SK-N-SH (cell line): ENCODE measurements around the gene GPLD1. TPM values are rescaled to one million over a fixed set of nuclear protein-coding genes. Genes with fewer than 3 reads are reported as not detected.

Source experiments
- CTCF ChIA-PET: fragments of 300-600, 350-600 bp; formaldehyde crosslinking; extraction: SDS; loops from one replicate; lab custom pipeline; 2021; lab: Yijun Ruan, JAX
- POLR2A ChIA-PET: fragments of 350-600 bp; sonication (Branson Sonifier 250); formaldehyde crosslinking; extraction: SDS; loops from one replicate; lab custom pipeline; 2020; ENCODE audit warnings: antibody characterized with exemption, inconsistent platforms; lab: Yijun Ruan, JAX
- DNase-seq: peaks from one replicate; pipeline ENCODE4 v3.0.0; 2012
- H2AFZ ChIP-seq: fragments of 200-600 bp; sonication (generic); 2 replicates; pipeline ENCODE4 v1.8.1; 2016; ENCODE audit warnings: antibody characterized with exemption, mild to moderate bottlenecking, low read depth
- H3F3A ChIP-seq: fragments of 200-600 bp; sonication (generic); replicated peaks from 2 replicates; pipeline ENCODE3; 2016; ENCODE audit warnings: antibody characterized with exemption, mild to moderate bottlenecking; ENCODE audit not compliant: insufficient read depth
- H3K27ac ChIP-seq, 2 experiments: fragments of 200-500 bp in 1 of 2; fragments of 200-600 bp in 1 of 2; sonication (Bioruptor generic) in 1 of 2; sonication (generic), shearing (Covaris generic) in 1 of 2; 2 replicates each; pipeline versions ENCODE4 v1.5.1 to v1.6.1; 2014 to 2016; ENCODE audit warnings: low read depth in 2 of 2, inconsistent platforms in 1 of 2, low read length in 1 of 2, mild to moderate bottlenecking in 1 of 2, mixed read lengths in 1 of 2
- H3K27me3 ChIP-seq: fragments of 200-600 bp; sonication (generic), shearing (Covaris generic); 2 replicates; pipeline ENCODE4 v1.6.1; 2016; ENCODE audit warnings: mixed run types; ENCODE audit not compliant: insufficient read depth
- H3K36me3 ChIP-seq, 2 experiments: fragments of 200-500 bp in 1 of 2; fragments of 200-600 bp in 1 of 2; sonication (Bioruptor generic) in 1 of 2; sonication (generic) in 1 of 2; replicated peaks in 1 of 2; 2 replicates each; pipeline versions ENCODE3 to v1.5.1; 2014 to 2016; ENCODE audit warnings: low read length in 1 of 2, mild to moderate bottlenecking in 1 of 2; ENCODE audit not compliant: insufficient read depth in 2 of 2, control insufficient read depth in 1 of 2
- H3K4me1 ChIP-seq, 2 experiments: fragments of 200-500 bp in 1 of 2; fragments of 200-600 bp in 1 of 2; sonication (Bioruptor generic) in 1 of 2; sonication (generic), shearing (Covaris generic) in 1 of 2; 2 replicates each; pipeline versions ENCODE4 v1.5.1 to v1.6.1; 2014 to 2016; ENCODE audit warnings: low read depth in 1 of 2, low read length in 1 of 2, mixed run types in 1 of 2; ENCODE audit not compliant: insufficient read depth in 2 of 2, control insufficient read depth in 1 of 2
- H3K4me2 ChIP-seq: fragments of 200-600 bp; sonication (generic), shearing (Covaris generic); 2 replicates; pipeline ENCODE4 v1.6.1; 2017; ENCODE audit warnings: mixed run types
- H3K4me3 ChIP-seq, 2 experiments: fragments of 200-500 bp in 1 of 2; fragments of 200-600 bp in 1 of 2; sonication (Bioruptor generic) in 1 of 2; sonication (generic), shearing (Covaris generic) in 1 of 2; 2 replicates each; pipeline versions ENCODE4 v1.5.1 to v1.8.1; 2014 to 2016; ENCODE audit warnings: low read depth in 2 of 2, inconsistent platforms in 1 of 2, low read length in 1 of 2, mild to moderate bottlenecking in 1 of 2, mixed read lengths in 1 of 2, moderate library complexity in 1 of 2
- H3K79me2 ChIP-seq: fragments of 200-600 bp; sonication (generic); 2 replicates; pipeline ENCODE4 v1.8.1; 2017; ENCODE audit warnings: mild to moderate bottlenecking; ENCODE audit not compliant: insufficient read depth
- H3K9ac ChIP-seq: fragments of 200-600 bp; sonication (generic); 2 replicates; pipeline ENCODE4 v1.6.1; 2017; ENCODE audit warnings: mixed run types
- H3K9me2 ChIP-seq: fragments of 200-600 bp; sonication (generic); 2 replicates; pipeline ENCODE4 v1.6.1; 2017; ENCODE audit warnings: mixed run types
- H3K9me3 ChIP-seq: fragments of 200-600 bp; sonication (generic); 2 replicates; pipeline ENCODE4 v1.6.1; 2017; ENCODE audit warnings: mixed run types, mild to moderate bottlenecking, moderate library complexity
- H4K20me1 ChIP-seq: fragments of 200-600 bp; sonication (generic); 2 replicates; pipeline ENCODE4 v1.6.1; 2017; ENCODE audit warnings: mild to moderate bottlenecking, mixed run types; ENCODE audit not compliant: insufficient read depth
- CTCF ChIP-seq: fragments of 200-600 bp; sonication (generic); IDR thresholded peaks from 2 replicates; pipeline ENCODE4 v1.6.1; 2017; ENCODE audit warnings: antibody characterized with exemption, mild to moderate bottlenecking, moderate library complexity
- ELF1 ChIP-seq: IDR thresholded peaks from 2 replicates; pipeline ENCODE4 v1.4.0; 2012
- EZH2phosphoT487 ChIP-seq: fragments of 200-600 bp; sonication (generic); IDR thresholded peaks from 2 replicates; pipeline ENCODE4 v1.6.1; 2017; ENCODE audit warnings: low read depth, mixed run types, mild to moderate bottlenecking, antibody characterized with exemption, moderate library complexity, borderline replicate concordance
- FOXM1 ChIP-seq: IDR thresholded peaks from 2 replicates; pipeline ENCODE4 v1.4.0; 2012; ENCODE audit warnings: low read depth, mild to moderate bottlenecking
- MEF2A ChIP-seq: IDR thresholded peaks from 2 replicates; pipeline ENCODE4 v1.4.0; 2012; ENCODE audit warnings: low read depth, borderline replicate concordance
- PBX3 ChIP-seq: IDR thresholded peaks from 2 replicates; pipeline ENCODE4; 2012
- RAD21 ChIP-seq: IDR thresholded peaks from 2 replicates; pipeline ENCODE4 v1.6.1; 2012; ENCODE audit warnings: mild to moderate bottlenecking, low read length
- RCOR1 ChIP-seq: fragments of 150-350 bp; IDR thresholded peaks from 2 replicates; pipeline ENCODE4 v1.6.1; 2017; ENCODE audit warnings: antibody characterized with exemption, low read length
- RXRA ChIP-seq: IDR thresholded peaks from 2 replicates; pipeline ENCODE4 v1.4.0; 2012; ENCODE audit warnings: low read depth, mild to moderate bottlenecking, borderline replicate concordance
- TEAD4 ChIP-seq: IDR thresholded peaks from 2 replicates; pipeline ENCODE4 v1.4.0; 2012; ENCODE audit warnings: mild to moderate bottlenecking, borderline replicate concordance; ENCODE audit not compliant: insufficient read depth
- WGBS: methylation state at CpG from one replicate; pipeline ENCODE4 v1.1.6; 2017; ENCODE audit warnings: low lambda C conversion rate; 5-methylcytosine and 5-hydroxymethylcytosine counted together
- polyA plus RNA-seq, 3 experiments: library from polyadenylated mRNA; depleted of rRNA; stranded (reverse); fragments of >200 nt; gene quantifications; 2 replicates each; pipeline ENCODE4 v1.2.3, GENCODE V29; 2012
- TF ChIP-seq, protein P1 (sequence below): IDR thresholded peaks from 2 replicates; pipeline ENCODE4 v1.4.0; 2012; ENCODE audit warnings: low read depth

Gene GPLD1
- polyA plus RNA-seq, 1 of the 3 experiments (the other 2 are of a cell fraction) = 0.94 TPM

- POLR2A ChIA-PET = no interaction called here
- no peak overlapping the region for H3K9ac ChIP-seq
- no peaks in the 10 kb centered on the region for H4K20me1 ChIP-seq
- CTCF ChIA-PET = interaction anchor here (0.7 to 1.3 kb wide), 2 partner anchors 9 to 158 kb away, joined by 3 to 5 read pairs; no protein-coding TSS in a partner anchor
- no peaks in the 10 kb centered on the region for H3K4me1 ChIP-seq
- H3K27ac ChIP-seq = no peak overlapping the region
- TF ChIP-seq FOXM1 = no peak
- no peak overlapping the region for H2AFZ ChIP-seq
- DNase-seq = no peak
- H3K9me3 ChIP-seq = no peaks in the 10 kb centered on the region
- no peak overlapping the region for H3K4me3 ChIP-seq
- no peaks in the 10 kb centered on the region for H3K79me2 ChIP-seq
- H3F3A ChIP-seq = no peaks in the 10 kb centered on the region
- H3K36me3 ChIP-seq = no peaks in the 10 kb centered on the region
- H3K4me2 ChIP-seq = no peak overlapping the region
- H3K9me2 ChIP-seq = no peaks in the 10 kb centered on the region
- WGBS = 81% methylated on average over 16 of the region's 16 CpGs
- H3K27me3 ChIP-seq = no peaks in the 10 kb centered on the region
Observed at GRCh38 chr6:24440897-24441598, 48.3 kb downstream of the GPLD1 start.

DNA sequence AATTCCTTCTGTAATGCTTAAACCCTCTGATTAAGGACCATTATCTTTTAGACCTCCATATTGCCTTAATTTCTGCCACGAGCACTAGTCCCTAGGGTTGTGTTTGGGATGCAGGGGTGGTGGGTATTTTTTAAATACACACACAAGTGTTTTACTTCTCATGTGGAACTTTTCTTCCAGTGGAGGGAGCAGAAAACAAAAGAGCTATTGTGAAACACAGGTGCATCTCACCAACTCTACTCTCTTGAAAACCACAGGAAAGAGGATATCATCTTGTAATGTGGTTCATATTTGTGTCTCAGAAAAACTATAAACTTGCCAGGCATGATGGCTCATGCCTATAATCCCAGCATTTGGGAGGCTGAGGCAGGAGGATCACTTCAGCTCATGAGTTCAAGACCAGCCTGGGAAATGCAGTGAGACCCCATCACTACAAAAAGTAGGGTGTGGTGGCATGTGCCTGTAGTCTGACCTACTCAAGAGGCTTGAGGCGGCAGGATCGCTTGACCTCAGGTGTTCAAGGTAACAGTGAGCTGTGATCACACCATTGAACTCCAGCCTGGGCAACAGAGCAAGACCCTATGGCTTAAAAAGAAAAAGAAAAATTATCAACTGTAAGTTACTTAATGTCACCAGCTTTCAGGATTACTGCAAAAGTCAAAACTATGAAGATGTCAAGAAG is 49.4 kb downstream of the GPLD1 start:
- no peak overlapping the region for H3K9ac ChIP-seq
- no peaks in the 10 kb centered on the region for H4K20me1 ChIP-seq
- H3K79me2 ChIP-seq = no peaks in the 10 kb centered on the region
- no peaks in the 10 kb centered on the region for H3K4me1 ChIP-seq
- WGBS = 84% methylated on average over 3 of the region's 3 CpGs
- H3K27ac ChIP-seq = no peak overlapping the region
- H3K9me2 ChIP-seq = no peaks in the 10 kb centered on the region
- no peak overlapping the region for H3K4me2 ChIP-seq
- TF ChIP-seq, protein P1, sequence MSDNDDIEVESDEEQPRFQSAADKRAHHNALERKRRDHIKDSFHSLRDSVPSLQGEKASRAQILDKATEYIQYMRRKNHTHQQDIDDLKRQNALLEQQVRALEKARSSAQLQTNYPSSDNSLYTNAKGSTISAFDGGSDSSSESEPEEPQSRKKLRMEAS = no peak
- TF ChIP-seq, all 33 proteins: peak for 0
- no peaks in the 10 kb centered on the region for H3K27me3 ChIP-seq
- no peak for DNase-seq
- H3K36me3 ChIP-seq = no peaks in the 10 kb centered on the region
- no peaks in the 10 kb centered on the region for H3F3A ChIP-seq
- H3K9me3 ChIP-seq = no peaks in the 10 kb centered on the region
- no peak overlapping the region for H2AFZ ChIP-seq
- CTCF ChIA-PET = interaction anchor here (1.3 kb wide), 2 partner anchors 8 to 158 kb away, joined by 3 to 5 read pairs; no protein-coding TSS in a partner anchor
- POLR2A ChIA-PET = no interaction called here
- no peak overlapping the region for H3K4me3 ChIP-seq

GRCh38 chr6:24436979-24437378 is 52.4 kb downstream of the GPLD1 start:
- Histone ChIP-seq H2AFZ (no peak overlapping the region), H4K20me1 (no peaks in the 10 kb centered on the region), H3K79me2 (no peaks in the 10 kb centered on the region), H3K9ac (no peak overlapping the region), H3K36me3 (no peaks in the 10 kb centered on the region), H3K9me2 (no peaks in the 10 kb centered on the region), H3F3A (no peaks in the 10 kb centered on the region), H3K27me3 (no peaks in the 10 kb centered on the region), H3K27ac (no peak overlapping the region), H3K4me1 (no peaks in the 10 kb centered on the region), H3K9me3 (no peaks in the 10 kb centered on the region), H3K4me2 (no peak overlapping the region), H3K4me3 (no peak overlapping the region)
- 95% methylated on average over 13 of the region's 14 CpGs for WGBS
- TF ChIP-seq TEAD4 (no peak), ELF1 (no peak), RXRA (no peak), CTCF (no peak), PBX3 (no peak), RCOR1 (no peak), MEF2A (no peak), RAD21 (no peak), EZH2phosphoT487 (no peak)
- CTCF ChIA-PET = no interaction called here
- no peak for DNase-seq
- POLR2A ChIA-PET = no interaction called here
